ENCODE measurements around the gene LRFN2.

LRFN2 gene
- total RNA-seq, result 0.18 to 5.1 (median 2.4) reads per million in 4 experiments

DNA sequence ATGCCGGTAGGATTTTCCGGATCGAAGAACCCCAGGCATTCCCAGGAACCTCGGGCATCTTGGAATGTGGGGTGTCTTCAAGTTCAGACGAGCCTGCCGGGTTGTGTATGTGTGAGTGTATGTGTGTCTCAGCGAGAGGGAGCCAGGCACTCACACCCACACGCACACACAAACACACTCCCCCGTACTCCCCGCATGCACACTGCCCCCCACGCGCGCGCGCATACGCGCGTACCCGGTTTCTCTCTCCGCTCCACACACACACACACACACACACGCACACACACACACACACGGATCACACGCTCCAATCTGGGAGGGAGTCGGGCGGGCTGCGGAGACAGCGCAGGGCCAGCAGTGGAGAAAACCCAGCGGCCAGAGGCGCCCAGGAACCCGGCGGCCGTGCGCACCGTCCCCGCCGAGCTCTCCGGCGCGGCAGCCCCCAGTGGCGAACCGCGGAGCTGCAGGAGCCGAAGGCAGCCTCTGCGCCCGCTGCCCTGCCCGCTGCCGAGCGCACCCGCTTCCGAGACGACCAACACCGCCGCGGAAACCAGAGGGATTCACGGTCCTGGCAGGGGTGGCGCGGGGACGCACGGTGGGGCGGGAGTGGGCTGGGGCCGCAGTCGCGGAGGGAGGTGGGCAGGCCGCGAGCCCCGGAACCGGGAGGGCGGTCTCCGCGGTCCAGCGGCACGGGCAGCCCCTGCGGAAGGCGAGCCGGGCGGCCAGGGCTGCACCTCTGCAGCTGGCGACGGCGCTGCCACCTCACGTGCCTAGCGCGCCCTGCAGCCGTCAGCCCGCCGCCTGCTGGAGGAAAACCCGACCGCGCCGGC, at the start of gene LRFN2:
TSS of gene LRFN2 (minus strand) at position 125 of the 830 bp plus-strand sequence.
- DNase-seq, result peak; percentile 25

DNA sequence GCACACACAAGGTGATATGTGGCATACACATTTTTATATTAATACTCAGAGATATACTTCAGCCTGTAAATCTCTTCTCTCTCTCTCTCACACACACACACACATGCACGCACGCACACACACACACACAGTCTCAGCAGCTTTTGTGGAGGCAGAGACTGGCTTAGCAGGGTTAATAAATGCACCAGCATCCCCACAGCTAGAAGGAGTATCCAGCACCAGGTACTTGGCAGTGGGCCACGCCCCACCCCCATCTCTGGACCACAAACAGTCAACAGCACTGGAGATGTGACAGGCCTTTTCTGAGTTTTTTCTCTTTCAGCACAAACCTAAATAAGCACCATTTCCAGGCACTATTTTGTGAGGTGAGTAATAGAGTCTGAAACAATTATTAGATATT, 47.3 kb upstream of the LRFN2 start:
- DNase-seq, result no peak

DNA sequence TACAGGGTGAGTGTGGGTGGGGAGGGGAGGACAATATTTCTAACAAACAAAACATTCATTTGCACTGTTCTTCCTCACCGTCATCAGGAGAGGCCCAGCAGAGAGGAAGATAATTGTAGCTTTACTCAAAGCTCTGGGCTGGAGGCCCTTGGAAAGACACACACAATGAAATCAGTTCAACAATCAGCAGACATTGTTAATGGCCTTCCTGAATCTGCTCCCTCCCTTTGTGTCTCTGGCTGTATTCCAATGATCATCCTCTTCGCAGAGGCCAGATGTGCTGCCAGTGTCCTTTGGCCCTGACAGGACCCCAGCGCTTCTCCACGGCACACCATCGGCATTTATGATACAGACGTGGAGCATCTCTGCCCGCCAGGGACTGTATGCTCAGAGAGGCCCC, 44.6 kb upstream of the LRFN2 start:
- DNase-seq, result no peak

DNA sequence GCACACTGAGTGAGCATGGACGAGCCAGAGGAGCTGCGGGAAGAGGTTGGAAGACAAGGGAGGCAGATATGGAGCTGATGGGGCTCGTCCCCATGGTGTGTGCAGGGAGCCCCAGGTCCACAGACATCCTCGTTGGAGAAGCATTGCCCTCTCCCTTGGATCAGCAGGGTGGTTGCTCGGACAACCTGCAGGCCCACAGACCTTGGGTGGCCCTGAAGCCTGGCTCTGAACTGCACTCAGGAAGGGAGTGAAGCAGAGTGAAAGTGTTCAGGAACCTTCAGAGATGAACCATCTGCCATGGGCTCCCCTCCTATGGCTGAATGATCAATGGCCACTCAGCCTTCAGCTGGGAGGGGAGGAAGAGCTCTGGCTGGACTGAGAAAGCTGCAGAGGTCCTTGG, 43.3 kb upstream of the LRFN2 start:
- DNase-seq, result no peak

DNA sequence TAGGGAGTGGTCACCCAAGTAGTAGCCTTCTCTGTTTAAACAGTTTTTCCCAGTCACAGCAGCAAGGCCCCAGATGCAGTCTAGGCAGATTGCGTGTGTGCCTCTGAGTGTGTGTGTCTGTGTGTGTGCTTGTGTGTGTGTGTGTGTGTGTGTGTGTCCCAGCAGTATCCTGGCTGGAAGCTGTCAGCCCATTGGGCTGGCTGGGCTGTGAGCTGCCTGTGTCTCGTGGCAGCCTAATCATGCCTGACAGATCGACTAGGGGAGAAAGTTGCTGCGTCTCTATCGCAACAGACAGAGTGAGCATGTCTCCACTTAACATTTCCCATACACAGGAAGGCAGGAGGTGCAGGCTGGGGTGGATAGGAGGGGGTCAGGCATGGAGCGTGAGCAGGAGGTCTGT, 42.9 kb upstream of the LRFN2 start:
- DNase-seq, result no peak

DNA sequence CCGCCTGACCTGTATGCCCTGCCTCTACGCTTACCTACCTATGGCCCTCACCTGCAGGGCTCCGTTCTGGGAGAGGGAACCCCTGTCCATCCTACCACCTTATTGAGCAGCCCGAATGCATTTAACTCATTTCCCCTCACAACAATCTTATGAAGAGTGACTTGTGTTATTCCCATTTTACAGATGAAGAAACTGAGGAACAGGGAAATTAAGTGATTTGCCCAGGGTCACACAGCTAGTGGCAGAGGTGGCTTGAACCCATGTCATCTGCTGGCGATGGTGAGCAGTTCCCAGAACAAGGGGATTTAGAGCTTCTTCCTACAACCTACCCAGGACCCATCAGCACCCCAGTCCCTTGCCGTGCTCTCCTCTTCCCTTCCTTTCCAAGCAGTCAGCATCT, 42.3 kb upstream of the LRFN2 start:
- DNase-seq, result no peak

DNA sequence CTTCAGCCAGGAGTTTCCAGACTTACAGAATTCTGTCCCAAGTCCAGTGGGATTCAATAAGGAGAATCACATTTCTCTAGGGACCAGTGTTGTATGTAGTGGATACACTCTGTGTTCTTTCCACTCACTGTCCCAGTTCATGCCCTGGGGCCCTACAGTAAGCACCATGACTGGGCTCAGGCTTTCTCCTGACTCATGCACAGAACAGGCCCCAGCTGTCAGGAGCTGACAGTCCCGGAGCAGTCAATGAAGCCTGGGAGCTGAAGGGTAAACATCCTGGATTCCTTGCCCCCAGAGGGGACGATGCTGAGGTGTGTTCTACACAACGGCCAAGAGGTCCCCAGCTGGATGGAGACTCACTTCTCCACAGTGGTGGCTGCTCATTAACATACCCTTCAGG, 40.2 kb upstream of the LRFN2 start:
- no peak for DNase-seq

DNA sequence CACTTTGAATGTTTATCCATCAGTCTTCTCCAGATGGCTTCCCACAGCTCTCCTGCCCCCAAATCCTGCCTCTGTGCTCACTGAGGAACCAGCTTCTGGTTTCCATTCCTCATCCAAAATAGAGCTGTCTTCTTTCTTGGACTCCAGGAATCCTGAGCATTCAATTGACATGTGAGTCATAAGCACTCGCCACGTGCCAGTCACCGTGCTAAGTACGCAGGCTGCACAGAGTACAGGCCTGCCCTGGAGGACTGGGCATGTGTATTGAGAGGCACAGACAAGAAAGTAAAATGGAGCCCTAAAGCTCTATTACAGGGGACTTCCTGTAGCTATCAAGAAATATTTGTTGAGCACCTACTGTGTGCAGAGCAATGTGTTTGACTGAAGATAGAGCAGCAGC, 39.7 kb upstream of the LRFN2 start:
- DNase-seq, result no peak

DNA sequence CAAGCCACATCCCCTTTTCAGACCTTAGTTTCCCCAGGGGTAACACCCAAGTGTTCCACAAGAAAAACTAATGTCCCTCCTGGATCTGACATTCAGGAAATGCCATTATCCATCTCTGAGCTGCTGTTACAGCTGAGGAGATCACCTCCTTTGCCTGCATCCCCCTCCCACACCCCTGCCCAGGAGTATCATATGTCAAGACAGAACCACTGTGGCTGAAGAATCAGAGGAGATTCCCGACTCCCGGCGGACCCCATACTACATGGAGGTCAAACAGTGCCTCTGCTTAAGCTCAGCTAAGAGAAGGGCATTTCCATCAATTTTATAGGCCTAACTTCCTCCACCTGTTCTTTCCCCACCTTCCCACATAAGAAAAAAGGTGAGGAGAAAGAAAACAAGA, 36.8 kb upstream of the LRFN2 start:
- DNase-seq, result no peak

DNA sequence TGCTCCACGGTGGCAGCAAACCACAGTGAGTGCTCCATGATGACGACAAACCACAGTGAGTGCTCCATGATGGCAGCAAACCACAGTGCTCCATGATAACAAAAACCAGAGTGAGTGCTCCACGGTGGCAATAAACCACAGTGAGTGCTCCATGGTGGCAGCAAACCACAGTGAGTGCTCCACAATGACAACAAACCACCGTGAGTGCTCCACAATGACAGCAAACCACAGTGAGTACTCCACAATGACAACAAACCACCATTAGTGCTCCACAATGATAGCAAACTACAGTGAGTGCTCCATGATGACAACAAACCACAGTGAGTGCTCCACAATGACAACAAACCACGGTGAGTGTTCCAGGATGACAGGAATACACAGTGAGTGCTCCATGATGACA, 36.0 kb upstream of the LRFN2 start:
- no peak for DNase-seq

DNA sequence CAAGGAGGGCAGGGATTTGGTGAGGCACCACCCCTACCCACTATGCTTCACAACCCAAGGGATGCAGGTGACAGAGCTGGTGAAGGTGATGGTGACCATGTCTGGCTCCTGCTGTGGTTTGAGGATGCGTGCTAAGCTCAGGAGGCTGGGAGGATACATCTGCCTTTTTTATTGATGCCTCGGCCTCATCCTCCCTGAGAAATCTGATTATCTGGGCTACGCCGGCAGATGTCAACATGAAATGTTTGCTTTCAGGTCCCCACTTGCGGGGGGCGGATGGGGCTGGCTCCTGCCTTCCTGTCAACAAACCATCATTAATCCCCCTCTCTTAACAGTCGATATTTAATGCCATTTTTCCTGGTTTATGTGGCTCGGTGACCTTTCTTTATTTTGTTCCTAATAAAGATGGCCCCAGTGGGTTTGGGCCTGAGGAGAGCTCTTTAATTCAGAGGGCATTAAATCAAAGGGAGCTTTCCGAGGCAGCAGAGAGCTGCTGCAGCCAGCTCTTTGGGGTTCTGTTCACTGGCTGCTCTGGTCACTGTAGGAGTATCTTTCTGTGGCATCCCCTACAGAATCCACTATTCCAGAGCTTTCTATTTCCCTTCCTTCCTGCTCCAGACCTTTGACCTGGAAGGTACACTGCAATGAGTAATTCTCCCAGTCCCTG, 33.5 kb upstream of the LRFN2 start:
- DNase-seq, result no peak

DNA sequence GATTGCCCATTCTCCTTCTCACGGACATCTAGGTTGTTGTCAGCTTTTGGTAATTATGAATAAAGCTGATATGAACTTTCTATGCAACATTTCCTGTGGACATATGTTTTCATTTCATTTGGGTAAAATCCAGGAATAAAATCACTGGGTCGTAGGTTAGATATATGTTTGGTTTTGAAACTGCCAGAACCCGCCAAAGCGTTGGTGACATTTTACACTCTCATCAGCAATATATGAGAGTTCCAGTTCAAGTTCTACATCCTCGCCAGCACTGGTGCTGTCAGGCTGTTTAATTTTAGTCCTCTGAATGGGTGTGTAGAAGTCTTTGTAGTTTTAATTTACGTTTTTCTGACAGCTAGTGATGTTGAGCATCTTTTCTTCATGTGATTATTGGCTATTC, 27.5 kb upstream of the LRFN2 start:
- DNase-seq, result no peak

DNA sequence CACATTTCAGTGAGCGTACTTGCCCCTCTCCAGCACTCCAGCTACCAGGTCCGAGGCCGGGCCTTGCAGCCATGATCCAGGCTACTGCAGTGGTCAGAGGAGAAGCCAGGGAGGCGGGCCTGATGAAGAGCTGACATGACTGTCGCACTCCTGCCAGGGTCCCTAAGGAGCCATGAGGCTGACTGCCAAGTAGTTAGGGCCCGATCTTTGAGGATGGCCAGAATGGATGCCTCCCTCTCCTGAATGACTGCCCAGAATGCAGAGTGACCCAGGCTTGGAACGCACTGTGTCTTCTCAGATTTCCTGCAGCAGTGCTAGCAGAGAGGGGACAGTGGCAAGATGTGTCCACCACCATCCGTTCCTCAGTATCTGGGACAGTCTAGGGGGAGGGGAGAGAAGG, 24.7 kb upstream of the LRFN2 start:
- no peak for DNase-seq

DNA sequence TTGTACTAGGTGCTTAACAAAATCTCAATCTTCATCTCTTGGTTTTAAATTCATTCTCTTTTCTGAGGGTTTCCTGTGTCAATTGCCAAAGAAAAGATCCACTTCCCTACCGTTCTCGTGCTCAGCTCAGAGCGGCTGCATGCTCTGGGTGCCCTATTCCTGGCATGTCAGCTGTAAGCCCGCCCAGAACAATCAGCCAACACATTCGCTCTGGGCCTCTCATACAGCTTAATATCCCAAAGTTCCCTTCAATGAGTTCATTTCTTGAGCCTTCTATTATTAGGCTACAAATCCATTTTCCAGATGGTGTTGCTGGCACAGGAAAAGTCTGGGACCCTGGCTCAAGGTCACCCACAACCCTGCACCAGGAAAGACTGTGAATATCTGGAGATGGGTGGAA, 24.3 kb upstream of the LRFN2 start:
- no peak for DNase-seq

DNA sequence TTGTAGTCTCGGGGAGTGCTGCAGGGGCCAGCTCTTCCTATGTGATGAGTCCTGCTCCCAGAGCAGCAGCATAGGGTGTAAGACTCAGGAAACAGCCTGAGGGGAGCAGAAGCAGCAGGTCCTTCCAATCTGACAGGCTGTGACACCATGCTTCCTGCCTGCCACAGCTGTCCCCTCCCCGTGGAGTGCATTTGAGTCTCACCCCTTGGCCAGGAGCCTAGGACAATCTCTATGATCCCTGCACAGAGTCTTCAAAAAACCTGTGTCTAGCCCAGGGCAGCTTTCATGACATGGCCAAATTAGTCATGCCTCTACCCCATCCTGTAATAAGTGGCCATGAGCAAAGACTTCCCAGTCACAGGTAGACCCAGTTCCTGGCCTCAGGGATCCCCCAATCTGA, 23.1 kb upstream of the LRFN2 start:
- DNase-seq, result no peak

DNA sequence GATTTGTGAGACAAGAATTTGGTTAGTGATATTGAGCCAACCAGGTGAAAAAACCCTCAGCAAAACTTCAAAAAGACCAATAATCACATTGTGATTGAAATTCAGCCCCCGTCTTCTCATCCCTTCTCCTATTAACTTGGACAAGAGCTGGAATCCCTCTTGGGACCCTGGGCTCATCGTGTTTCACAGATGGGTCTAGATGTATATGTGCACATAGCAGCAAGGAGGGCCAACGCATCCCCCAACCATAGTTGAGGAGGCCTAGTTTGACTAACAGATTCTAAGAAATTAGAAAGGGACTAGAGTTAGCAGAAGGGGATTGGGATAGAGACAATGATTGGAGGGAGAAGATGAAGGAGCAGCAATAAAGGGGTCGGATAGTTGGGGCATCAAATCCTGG, 19.8 kb upstream of the LRFN2 start:
- no peak for DNase-seq

DNA sequence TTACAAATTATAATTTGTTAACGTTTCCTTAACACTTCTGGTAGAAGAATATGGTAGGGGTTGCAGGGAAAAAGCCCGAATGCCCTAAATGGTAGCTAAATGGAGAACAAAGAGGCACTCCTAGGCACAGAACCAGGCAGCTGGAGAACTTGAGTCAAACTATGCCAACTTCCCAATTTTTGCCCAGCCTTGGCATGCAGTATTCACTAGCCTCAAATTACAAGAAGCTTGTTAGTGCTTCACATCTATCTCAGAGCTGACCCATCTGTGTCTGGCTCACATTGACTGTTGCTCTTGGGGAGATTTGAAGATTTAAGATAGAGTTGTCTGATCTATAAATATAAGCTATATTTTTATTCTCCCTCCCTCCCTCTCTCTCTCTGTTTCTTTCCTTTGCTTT, 19.4 kb upstream of the LRFN2 start:
- no peak for DNase-seq

DNA sequence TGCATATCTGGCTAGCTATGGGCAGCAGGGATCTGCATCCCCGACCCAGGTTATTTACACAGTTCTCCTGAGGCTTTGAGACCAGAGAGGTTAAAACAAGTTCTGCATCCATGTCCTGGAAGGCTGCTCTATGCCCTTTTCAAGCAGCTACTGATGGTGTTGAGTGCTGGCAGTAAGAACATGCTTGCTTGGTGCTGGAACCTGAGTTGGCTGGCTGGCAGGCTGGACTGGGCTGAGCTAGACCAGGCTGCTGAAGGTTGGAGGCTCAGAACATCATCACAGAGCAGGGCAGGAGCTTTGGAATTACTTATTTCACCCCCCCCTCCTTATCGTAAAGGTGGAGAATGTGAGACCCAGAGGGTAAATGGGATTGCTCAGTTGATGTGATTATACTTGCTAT, 16.9 kb upstream of the LRFN2 start:
- no peak for DNase-seq

DNA sequence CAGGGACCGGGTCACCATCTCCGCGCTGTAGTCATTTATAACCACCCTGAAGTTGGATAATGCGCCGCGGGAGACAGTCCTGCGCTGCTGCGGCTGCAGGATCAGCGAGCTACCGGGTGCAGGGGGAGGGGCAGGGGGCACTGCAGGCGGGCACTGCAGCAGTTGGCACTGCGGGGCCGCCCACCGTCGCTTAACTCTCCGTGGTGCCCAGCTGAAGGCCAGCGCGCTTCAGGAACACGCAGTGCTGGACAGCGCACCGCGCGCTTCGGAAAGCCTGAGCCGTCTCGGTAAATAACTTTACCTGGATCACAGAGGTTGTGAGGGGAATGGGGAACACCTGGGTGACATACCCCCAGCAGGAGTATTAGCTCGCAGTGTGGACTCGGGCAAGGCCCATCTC, 12.4 kb upstream of the LRFN2 start:
- DNase-seq, result no peak

DNA sequence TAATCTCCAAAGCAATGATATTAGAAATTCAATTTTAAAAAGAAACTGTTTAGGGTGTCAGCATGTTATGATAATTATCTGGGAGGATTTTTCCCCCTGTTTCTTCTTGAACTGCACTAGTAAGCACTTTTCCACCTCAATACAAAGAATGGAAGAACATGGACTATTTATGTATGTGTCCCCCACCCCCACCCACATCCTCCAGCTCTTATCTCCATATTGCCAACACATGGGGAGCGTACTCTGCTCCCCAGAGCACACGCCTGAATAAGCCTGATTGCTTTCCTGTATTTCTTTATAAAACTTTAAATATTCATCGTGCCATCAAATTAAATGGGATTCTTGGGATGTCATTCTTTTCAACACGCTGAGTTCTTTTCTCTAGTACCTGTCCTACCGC, 11.4 kb upstream of the LRFN2 start:
- DNase-seq, result no peak

DNA sequence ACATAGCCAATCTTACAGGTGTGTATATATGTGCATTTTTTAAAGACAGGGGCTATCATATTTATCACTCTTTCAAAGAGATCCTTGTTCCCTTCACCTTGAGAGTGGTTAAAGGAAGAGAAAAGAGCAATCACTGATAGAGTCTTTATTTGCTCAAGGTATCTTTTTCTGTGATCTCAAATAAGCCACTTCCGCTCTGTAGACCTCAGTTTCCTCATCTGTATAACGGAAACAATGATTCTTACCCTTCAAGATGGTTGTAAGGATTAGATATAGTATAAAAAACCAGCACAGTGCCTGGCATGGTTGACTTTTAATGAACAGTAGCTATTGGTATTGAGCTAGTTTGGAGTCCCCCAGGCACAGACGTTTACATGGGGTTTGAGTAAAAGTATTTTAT, 10.1 kb upstream of the LRFN2 start:
- DNase-seq, result no peak

DNA sequence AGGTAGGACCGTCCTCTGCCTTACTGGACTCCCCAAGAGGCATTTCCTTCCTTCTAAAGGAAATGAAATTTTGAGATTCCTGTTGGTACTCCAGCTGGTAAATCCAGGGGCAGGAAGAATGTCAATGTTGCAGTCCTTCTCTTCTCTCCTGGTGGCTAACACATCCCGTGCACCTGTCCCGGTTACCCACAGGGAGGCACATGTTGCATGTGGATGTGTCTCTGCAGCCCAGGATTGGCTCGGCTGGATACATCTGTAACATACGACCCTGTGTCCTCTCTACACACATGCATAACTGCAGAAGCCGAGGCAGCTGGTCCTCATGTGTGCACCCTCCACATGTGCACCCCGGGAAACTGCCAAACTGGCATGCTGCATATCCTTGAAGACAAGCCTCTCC, 1.3 kb upstream of the LRFN2 start:
- no peak for DNase-seq

DNA sequence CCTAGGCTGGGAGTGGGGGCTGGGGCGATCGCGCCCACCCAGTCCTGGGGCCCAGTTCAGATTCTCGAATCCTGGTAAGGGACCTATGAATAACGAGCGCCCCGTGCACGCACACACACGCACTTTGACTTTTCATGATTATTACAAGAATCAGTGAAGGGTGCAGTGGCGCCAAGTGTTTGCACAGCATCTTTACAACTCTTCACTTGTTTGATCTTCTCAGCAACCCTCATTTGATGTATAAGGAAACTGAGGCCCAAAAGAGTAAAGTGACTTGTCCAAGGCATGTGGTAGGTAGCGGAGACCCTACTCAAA, 863 bp upstream of the LRFN2 start:
- no peak for DNase-seq

DNA sequence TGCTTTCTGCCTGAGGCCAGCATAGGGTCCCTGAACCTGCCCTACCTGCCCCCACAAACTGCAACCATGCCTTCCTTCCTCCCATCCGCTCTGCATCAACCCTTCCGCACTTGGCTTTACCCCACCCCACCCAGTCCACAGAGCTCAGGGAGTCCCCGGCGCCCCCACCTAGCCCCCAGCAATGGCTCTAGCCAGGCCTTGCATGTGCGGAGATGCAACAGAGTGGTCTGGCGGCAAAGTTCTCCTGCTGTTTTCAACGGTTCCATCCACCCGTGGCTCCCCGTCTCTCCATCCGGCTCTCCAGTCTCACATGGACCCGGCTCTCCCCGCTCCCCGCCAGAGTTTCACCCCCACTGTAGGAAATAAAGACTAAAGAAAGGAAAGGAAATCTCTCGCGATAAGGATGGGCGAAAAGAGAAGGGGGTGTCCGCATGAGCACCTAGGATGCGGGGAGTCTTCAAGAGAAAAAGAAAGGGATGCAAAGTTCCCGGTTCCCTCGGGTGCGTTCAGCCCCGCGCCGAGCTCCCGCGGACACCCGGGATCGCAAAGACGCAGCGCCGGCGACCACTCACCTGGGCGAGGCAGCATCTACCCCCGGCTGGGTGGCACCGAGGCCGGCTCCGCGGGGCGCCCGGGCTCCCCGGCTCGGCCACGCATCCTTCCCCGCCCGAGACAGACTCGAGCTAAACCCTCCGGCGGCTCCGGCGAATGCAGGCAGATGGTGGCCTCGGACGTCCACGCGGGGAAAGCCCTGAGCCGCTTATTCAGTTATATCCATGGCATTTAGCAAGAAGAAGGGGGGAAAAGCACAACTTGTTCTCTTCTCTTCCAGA, 579 bp downstream of the LRFN2 start:
- DNase-seq, result no peak
